GM12873 (cell line): Measurements from ENCODE around the gene DAZAP1.
A peak's percentile ranks its signal among the peaks of the same experiment; 100 is the strongest.

Experiments used
- TF ChIP-seq, protein P1 (sequence below): IDR thresholded peaks from 2 replicates; pipeline ENCODE4 v1.5.1; 2012; ENCODE audit warnings: low read depth, mild to moderate bottlenecking, moderate library complexity, low read length, control low read depth; ENCODE audit not compliant: insufficient read depth; ENCODE audit errors: missing control alignments

Gene DAZAP1

GRCh38 chr19:1402411-1403070 is 4.8 kb upstream of the DAZAP1 start:
- TF ChIP-seq, protein P1, sequence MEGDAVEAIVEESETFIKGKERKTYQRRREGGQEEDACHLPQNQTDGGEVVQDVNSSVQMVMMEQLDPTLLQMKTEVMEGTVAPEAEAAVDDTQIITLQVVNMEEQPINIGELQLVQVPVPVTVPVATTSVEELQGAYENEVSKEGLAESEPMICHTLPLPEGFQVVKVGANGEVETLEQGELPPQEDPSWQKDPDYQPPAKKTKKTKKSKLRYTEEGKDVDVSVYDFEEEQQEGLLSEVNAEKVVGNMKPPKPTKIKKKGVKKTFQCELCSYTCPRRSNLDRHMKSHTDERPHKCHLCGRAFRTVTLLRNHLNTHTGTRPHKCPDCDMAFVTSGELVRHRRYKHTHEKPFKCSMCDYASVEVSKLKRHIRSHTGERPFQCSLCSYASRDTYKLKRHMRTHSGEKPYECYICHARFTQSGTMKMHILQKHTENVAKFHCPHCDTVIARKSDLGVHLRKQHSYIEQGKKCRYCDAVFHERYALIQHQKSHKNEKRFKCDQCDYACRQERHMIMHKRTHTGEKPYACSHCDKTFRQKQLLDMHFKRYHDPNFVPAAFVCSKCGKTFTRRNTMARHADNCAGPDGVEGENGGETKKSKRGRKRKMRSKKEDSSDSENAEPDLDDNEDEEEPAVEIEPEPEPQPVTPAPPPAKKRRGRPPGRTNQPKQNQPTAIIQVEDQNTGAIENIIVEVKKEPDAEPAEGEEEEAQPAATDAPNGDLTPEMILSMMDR, result no peak

- TF ChIP-seq, protein P1, result peak; percentile 61
These were observed 435 bp upstream of the DAZAP1 start for GRCh38 chr19:1406774-1407527.

GRCh38 chr19:1408300-1409203 is 1.2 kb downstream of the DAZAP1 start:
- TF ChIP-seq, protein P1, result no peak

DNA sequence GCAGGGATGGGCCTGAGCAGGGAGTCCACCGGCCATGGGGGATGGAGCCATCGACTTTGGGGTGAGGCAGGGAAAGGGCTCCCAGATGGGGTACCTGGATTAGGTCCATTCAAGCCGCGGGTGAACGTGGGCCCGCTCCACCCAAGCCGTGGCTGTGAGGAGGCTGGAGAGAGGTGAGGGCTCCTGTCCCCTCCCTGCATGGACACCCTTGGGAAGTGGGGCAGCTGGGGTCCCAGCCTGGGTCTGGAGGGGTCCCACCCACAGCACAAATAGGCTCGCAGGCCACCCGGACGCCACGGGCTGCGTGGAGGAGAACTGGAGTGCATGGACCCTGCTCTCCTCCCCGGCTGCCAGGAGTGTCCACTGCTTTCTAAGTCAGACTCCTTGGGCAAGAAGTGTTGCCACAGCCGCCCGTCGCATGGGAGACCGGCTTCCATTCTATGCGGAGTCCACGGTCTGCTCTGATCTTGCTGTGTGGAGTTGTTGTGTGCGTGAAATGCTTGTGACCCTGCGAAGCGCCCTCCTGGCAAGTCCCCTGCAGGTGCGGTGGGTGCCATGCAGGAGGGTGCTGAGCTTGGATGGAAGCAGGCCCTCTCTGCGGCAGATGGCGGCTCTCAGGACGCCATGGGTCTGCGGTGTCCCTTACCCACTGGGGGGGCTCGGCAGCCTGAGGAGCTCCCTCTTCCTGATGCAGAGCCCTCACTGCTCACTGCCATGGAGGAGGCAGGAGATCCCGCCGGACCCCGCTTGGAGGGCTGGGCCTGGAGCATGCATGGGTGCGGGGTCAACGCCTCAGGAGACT is 2.0 kb downstream of the DAZAP1 start:
- TF ChIP-seq, protein P1, result no peak

DNA sequence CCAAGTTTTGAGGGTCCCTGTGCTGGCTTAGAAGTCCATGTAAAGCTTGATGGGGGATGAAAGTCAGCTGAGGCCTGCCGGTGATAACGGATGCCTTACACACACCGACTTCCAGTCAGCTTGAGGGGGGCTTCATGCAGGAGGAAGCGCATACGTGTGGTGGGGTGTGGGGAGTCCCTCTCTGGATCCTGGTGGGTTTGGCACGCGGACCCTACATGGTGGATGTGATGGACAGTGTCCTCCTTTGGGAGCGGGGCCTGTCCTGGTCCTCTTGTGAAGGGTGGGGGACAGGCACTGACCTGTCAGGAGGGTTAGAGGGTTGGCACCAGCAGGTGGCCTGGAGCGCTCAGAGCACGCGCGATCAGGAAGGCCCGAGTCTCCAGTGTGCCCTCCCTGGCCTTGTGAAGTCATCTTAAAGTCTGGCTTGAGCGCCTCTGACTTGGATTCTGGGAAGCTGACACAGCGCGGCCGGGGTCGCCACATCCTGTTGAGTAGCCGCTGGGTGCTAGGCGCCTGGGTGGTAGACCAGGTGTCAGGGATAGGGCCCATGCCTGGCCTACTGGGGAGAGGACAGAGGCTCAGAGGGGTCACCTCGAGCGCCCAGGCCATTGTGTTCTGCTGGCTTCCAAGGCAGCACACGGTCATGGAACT is 2.9 kb downstream of the DAZAP1 start:
- TF ChIP-seq, protein P1, result no peak

GRCh38 chr19:1410789-1411188 is 3.4 kb downstream of the DAZAP1 start:
- TF ChIP-seq, protein P1, result no peak
